Ammon's horn (tissue), 1 donor: Measurements from ENCODE around the gene TPO.

ENCODE experiments used
- DNase-seq: peaks from one replicate; pipeline ENCODE4 v3.0.0-alpha.2; 2016; ENCODE audit warnings: low spot score

Gene TPO

DNA sequence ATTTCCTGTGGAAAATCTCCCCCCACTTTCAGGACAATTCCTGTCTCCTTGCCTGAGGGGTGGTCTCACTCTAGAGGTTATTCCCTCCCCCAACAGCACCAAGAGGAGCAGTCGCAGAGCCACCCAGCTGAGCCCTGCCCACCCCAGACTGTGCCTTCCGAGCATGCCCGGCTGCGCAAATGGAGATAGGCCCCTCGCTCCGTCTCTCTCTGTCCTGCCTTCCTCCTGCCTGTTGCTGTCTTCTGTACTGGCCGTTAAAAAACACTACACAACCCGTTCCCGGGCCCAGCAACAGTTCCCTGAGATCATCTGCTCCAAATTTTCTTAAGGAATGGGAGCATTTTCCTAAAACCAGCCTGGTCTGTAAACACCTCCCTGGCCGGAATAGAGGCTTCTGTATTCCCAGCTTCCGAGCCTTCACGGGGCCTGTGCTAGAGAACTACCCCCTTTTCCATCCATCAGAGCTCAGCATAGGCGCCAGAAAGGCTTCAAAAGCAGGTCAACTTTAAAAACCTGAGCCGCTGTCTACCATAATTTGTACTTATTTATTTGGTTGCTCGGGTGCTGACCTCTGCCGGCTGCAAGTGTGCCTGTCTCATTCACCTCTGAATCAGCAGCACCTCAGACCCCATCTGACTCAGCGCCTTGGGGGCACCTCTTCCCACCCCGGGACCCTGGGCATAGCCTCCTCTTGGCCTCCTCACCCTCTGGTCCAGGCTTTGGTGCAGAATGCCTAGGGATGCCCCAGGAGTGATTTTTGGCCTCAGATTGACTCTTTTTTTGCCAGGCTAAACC, 171.6 kb downstream of the TPO start:
- no peak for DNase-seq

DNA sequence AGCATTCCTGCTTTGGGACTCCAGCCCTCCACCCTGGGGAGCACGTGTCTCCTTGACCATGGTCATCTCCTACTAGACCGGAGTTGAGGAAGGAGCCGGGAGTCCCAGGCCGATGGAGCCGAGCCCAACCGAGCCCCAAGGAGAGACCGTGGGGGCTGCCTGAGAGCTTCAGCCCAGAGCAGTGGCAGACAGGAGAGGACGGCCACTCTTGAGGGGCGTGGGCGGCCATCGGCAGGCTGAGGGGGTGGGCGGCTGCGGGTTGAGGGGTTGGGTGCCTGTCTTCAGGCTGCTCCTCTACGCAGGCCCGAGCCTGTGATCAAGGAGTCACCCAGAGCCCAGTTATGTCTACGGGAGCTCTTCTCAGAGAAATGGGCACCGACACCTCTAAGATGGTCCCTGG, 172.4 kb downstream of the TPO start:
- no peak for DNase-seq

GRCh38 chr2:1586251-1586922, 173.1 kb downstream of the TPO start:
- no peak for DNase-seq

- no peak for DNase-seq
These were observed 173.9 kb downstream of the TPO start for GRCh38 chr2:1586923-1587840.

DNA sequence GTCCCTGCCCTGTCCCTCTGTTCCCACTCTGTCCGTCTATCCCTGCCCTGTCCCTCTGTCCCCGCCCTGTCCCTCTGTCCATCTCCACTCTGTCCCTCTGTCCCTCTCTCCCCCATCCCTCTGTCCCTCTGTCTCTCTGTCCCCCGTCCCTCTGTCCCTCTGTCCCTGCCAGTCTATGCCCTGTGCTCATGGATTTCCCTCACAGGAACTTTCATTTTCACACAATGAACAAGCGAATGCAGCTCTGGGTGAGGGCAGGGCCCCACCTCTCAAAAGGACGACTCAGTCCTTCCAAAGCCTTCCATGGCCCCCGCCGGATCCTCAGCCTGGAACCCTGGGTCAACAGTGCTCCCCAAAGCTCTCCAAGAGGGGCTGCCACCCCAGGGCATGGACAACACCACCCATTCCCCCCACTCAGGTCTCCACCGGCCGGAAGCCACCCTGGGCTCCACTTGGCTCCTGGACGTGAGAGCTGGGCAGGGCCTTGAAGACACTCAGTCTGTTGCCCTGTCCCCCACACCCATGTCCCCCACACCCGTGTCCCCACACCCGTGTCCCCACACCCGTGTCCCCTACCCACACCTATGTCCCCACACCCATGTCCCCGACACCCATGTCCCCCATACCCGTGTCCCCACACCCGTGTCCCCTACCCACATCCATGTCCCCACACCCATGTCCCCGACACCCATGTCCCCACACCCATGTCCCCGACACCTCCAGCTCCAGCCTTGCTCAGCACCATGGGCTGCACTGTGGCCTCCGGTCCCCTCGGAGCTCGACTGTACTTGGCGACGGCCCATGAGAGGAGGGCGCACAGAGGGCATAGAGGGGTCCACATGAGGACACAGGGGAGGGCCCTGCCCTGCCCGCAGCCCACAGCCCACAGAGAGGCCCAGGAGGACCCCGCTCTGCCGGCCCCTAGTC, 175.1 kb downstream of the TPO start:
- DNase-seq, result no peak

DNA sequence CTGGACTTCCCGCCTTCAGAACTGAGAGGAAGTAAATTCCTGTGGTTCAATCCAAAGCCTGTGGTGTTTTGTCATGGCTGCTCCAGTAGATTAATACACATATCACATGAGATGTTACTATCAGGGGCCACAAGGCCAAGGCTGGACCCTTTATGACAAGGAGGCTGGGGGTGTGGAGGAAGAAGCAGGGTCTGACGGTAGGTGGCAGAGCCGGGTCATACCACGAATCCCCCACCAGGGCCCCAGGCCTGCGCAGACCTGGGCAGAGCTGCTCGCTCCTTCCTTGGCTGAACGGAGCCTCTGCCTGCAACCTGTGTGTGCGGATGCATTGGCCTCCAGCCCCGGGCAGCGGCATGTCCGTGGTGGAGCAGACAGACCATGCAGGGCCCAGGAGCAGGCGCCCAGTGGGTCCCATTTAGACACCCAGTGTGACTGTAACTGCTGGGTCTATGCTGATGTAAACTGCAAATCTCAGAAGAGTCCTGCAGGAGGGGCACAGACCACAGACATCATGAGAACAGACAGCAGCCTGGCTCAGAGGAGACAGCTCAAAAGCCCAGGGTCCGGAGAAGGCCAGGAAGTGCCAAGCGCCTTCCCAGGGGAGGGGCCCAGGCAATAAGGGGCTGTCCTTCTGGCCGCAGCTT, 175.8 kb downstream of the TPO start:
- DNase-seq, result no peak

DNA sequence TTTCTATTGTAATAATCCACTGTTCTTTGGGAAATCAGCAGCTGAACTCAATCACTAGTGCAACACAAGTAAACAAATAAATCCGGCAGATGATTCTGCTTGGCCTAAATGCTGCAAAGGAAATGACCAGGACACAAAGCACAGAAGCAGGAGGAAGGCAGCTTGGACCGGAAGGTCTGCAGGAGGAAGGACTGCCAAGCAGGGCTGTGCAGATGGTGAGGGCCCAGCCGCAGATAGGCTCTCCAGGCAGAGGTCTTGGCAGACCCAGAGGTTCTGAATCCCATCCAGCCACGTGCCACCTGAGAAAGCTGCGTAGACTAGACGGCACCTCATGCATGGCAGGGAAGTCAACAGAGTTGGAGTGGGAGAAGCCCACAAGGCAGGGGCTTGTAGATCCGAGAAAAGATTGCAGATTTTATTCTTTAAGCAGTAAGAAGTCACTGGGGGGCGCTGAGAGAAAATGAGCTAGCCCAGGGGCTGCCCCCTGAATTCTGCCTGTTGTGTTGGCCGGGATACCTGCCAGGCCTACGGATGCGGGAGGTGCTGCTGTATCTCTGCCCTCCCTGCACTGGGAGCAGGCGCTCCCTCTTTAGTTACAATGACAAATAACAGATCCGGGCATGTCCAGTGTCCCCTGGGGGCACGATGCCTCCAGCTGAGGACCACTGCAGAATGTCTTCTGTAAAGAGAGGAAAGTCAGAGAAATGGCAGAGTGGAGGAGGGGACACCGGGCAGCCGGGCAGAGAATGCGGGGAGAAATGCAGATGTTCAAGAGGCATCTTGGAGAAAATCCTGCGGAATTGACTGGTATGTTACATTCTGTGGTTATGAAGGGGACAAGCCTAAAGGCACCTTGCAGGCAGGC, 177.6 kb downstream of the TPO start:
- DNase-seq, result no peak

- DNase-seq, result no peak
These were observed 178.2 kb downstream of the TPO start for GRCh38 chr2:1591461-1591770.
